HG02798 (cell line): ENCODE data around the gene TTLL8.

Source experiments
- ATAC-seq: cut with Tn5 transposase; IDR thresholded peaks from one replicate; pipeline ENCODE4 v1.9.1; 2021; ENCODE audit warnings: mild to moderate bottlenecking; ENCODE audit not compliant: unreplicated experiment, poor library complexity

The TTLL8 gene

GRCh38 chr22:50083462-50084079 is 25.5 kb upstream of the TTLL8 start:
- no peak for ATAC-seq

GRCh38 chr22:50082961-50083461 is 24.9 kb upstream of the TTLL8 start:
- ATAC-seq, result no peak

- no peak for ATAC-seq
Measured at GRCh38 chr22:50082197-50082715, 24.2 kb upstream of the TTLL8 start.

- no peak for ATAC-seq
Measured at GRCh38 chr22:50081426-50082196, 23.5 kb upstream of the TTLL8 start.

- no peak for ATAC-seq
Measured at GRCh38 chr22:50080077-50080465, 22.0 kb upstream of the TTLL8 start.

GRCh38 chr22:50078761-50079160 is 20.7 kb upstream of the TTLL8 start:
- ATAC-seq, result no peak

- no peak for ATAC-seq
Measured at GRCh38 chr22:50078246-50078645, 20.1 kb upstream of the TTLL8 start.

GRCh38 chr22:50076646-50077535 is 18.8 kb upstream of the TTLL8 start:
- no peak for ATAC-seq

- ATAC-seq, result no peak
Measured at GRCh38 chr22:50074551-50075530, 16.7 kb upstream of the TTLL8 start.

- ATAC-seq, result no peak
Measured at GRCh38 chr22:50074056-50074455, 16.0 kb upstream of the TTLL8 start.

GRCh38 chr22:50072714-50073538 is 14.8 kb upstream of the TTLL8 start:
- ATAC-seq, result no peak

- no peak for ATAC-seq
Measured at GRCh38 chr22:50072167-50072555, 14.1 kb upstream of the TTLL8 start.

GRCh38 chr22:50071432-50072166 is 13.5 kb upstream of the TTLL8 start:
- ATAC-seq, result no peak

- ATAC-seq, result no peak
Measured at GRCh38 chr22:50070366-50070765, 12.3 kb upstream of the TTLL8 start.

- no peak for ATAC-seq
Measured at GRCh38 chr22:50068096-50068495, 10.0 kb upstream of the TTLL8 start.

- no peak for ATAC-seq
Measured at GRCh38 chr22:50067244-50067643, 9.1 kb upstream of the TTLL8 start.

GRCh38 chr22:50064453-50064852 is 6.4 kb upstream of the TTLL8 start:
- ATAC-seq, result no peak
